Thyroid gland (tissue), 4 donors: Measurements from ENCODE around the gene RNGTT.

Experiments
- CTCF ChIP-seq, 6 experiments: fragments of 200-600 bp in 3 of 6; fragments of 450-650 bp in 3 of 6; sonication (generic) in 3 of 6; IDR thresholded peaks; one replicate each; pipeline ENCODE4 v1.5.1; 2016 to 2019; ENCODE audit warnings: antibody characterized with exemption in 6 of 6, mild to moderate bottlenecking in 2 of 6, inconsistent platforms in 1 of 6, moderate library complexity in 1 of 6
- POLR2A ChIP-seq, 2 donors: fragments of 450-650 bp; IDR thresholded peaks; one replicate each; pipeline ENCODE4 v1.6.1; 2017; ENCODE audit warnings: antibody characterized with exemption in 2 of 2, mild to moderate bottlenecking in 2 of 2, moderate library complexity in 1 of 2

GRCh38 chr6:88985901-88986300 is 22.5 kb upstream of the RNGTT start:
- no peak for TF ChIP-seq CTCF (IDR thresholded peaks at IDR 0.05)
- TF ChIP-seq POLR2A (IDR thresholded peaks at IDR 0.05), result no peak
